GM13977 (cell line): ENCODE data around the gene ZNF501.

Experiments
- DNase-seq: peaks from one replicate; pipeline ENCODE4 v3.0.0; 2012; ENCODE audit warnings: low spot score
- CTCF ChIP-seq: IDR thresholded peaks from 2 replicates; pipeline ENCODE4 v1.5.1; 2012; ENCODE audit warnings: mild to moderate bottlenecking, control low read depth; ENCODE audit not compliant: insufficient read depth; ENCODE audit errors: extremely low read depth, missing control alignments
- in situ Hi-C: fragments of 300-500 bp; cut with MboI; formaldehyde crosslinking; loops from one replicate; pipeline ENCODE4 v1.12.0; 2022; ENCODE audit warnings: low sequenced_read_pairs, low pct_unique_long_range_greater_than_20kb, mixed read lengths, inconsistent platforms; ENCODE audit not compliant: unreplicated experiment

The ZNF501 gene

GRCh38 chr3:44762690-44763089, 33.3 kb downstream of the ZNF501 start:
- TF ChIP-seq CTCF = no peak
- DNase-seq = no peak
- in situ Hi-C loops = no loop called here

GRCh38 chr3:44764248-44764647, 34.8 kb downstream of the ZNF501 start:
- no peak for TF ChIP-seq CTCF
- in situ Hi-C loops = no loop called here
- DNase-seq = no peak

GRCh38 chr3:44771424-44772098, 42.1 kb downstream of the ZNF501 start:
- in situ Hi-C loops = no loop called here

GRCh38 chr3:44772099-44772442, 42.6 kb downstream of the ZNF501 start:
- TF ChIP-seq CTCF = no peak
- in situ Hi-C loops = no loop called here
- no peak for DNase-seq

More at GRCh38 chr3:44771424-44772098, 42.1 kb downstream of the ZNF501 start:
- no peak for TF ChIP-seq CTCF
- DNase-seq = no peak

GRCh38 chr3:44782891-44783290, 53.5 kb downstream of the ZNF501 start:
- no peak for DNase-seq
- in situ Hi-C loops = no loop called here
- no peak for TF ChIP-seq CTCF
